Measurements from ENCODE around the gene CAB39. TPM values are rescaled to one million over a fixed set of nuclear protein-coding genes. Genes with fewer than 3 reads are reported as not detected.

Gene CAB39
- total and polyA plus RNA-seq, 2 donors (not counting 1 experiment from before 2014, with no cell fraction given) = 51.1 to 72.3 TPM

GRCh38 chr2:230779126-230779525 is 66.5 kb downstream of the CAB39 start:
- H3K9ac ChIP-seq (ENCODE audit: insufficient read depth, low read length) = no peak overlapping the region
- TF ChIP-seq CTCF (conservative IDR thresholded peaks at IDR 0.05 in 1 of 2, IDR thresholded peaks at IDR 0.05 in 1 of 2; ENCODE audit: low read depth in 1 of 2, low read length in 2 of 2) (no peak), EZH2 (IDR thresholded peaks at IDR 0.05; ENCODE audit: low read length, missing control alignments) (no peak)
- H3K4me3 ChIP-seq (replicated peaks in 1 of 4; ENCODE audit: control extremely low read depth in 1 of 4, insufficient read depth in 1 of 4, low read depth in 3 of 4, low read length in 4 of 4) = no peak overlapping the region
- H3K4me1 ChIP-seq (ENCODE audit: control insufficient read depth, extremely low read depth, insufficient read depth, low read length) = peaks cover 11% of the 10 kb centered on the region
- no peak overlapping the region for H2AFZ ChIP-seq (ENCODE audit: low read length)
- DNase-seq (ENCODE audit: low read depth in 2 of 2) = no peak
- peak overlapping the region; percentile 0 for H3K27ac ChIP-seq (ENCODE audit: insufficient read depth, low read length)
- H4K20me1 ChIP-seq (ENCODE audit: control insufficient read depth, extremely low read depth, insufficient read depth, low read length) = no peaks in the 10 kb centered on the region
- no peak overlapping the region for H3K4me2 ChIP-seq (ENCODE audit: extremely low read depth, insufficient read depth, low read length)
- H3K79me2 ChIP-seq (ENCODE audit: control insufficient read depth, insufficient read depth, low read length) = peaks cover 65% of the 10 kb centered on the region
- no peaks in the 10 kb centered on the region for H3K9me3 ChIP-seq (ENCODE audit: control insufficient read depth, insufficient read depth, low read depth, low read length)
- peaks cover 1% of the 10 kb centered on the region for H3K36me3 ChIP-seq (ENCODE audit: control insufficient read depth, insufficient read depth, low read length)
- H3K27me3 ChIP-seq (ENCODE audit: control insufficient read depth, insufficient read depth, low read length) = no peaks in the 10 kb centered on the region

GRCh38 chr2:230779607-230780006 is 67.0 kb downstream of the CAB39 start:
- Histone ChIP-seq H3K9me3 (ENCODE audit: control insufficient read depth, insufficient read depth, low read depth, low read length) (no peaks in the 10 kb centered on the region), H3K4me3 (replicated peaks in 1 of 4; ENCODE audit: control extremely low read depth in 1 of 4, insufficient read depth in 1 of 4, low read depth in 3 of 4, low read length in 4 of 4) (no peak overlapping the region), H4K20me1 (ENCODE audit: control insufficient read depth, extremely low read depth, insufficient read depth, low read length) (no peaks in the 10 kb centered on the region), H3K9ac (ENCODE audit: insufficient read depth, low read length) (no peak overlapping the region), H3K79me2 (ENCODE audit: control insufficient read depth, insufficient read depth, low read length) (peaks cover 68% of the 10 kb centered on the region), H3K27me3 (ENCODE audit: control insufficient read depth, insufficient read depth, low read length) (no peaks in the 10 kb centered on the region), H3K36me3 (ENCODE audit: control insufficient read depth, insufficient read depth, low read length) (peaks cover 1% of the 10 kb centered on the region), H2AFZ (ENCODE audit: low read length) (no peak overlapping the region), H3K4me1 (ENCODE audit: control insufficient read depth, extremely low read depth, insufficient read depth, low read length) (peaks cover 8% of the 10 kb centered on the region), H3K4me2 (ENCODE audit: extremely low read depth, insufficient read depth, low read length) (no peak overlapping the region), H3K27ac (ENCODE audit: insufficient read depth, low read length) (peak overlapping the region; percentile 19)
- TF ChIP-seq EZH2 (IDR thresholded peaks at IDR 0.05; ENCODE audit: low read length, missing control alignments) (no peak), CTCF (conservative IDR thresholded peaks at IDR 0.05 in 1 of 2, IDR thresholded peaks at IDR 0.05 in 1 of 2; ENCODE audit: low read depth in 1 of 2, low read length in 2 of 2) (no peak)
- no peak for DNase-seq (ENCODE audit: low read depth in 2 of 2)

- no peak for TF ChIP-seq CTCF (conservative IDR thresholded peaks at IDR 0.05 in 1 of 2, IDR thresholded peaks at IDR 0.05 in 1 of 2; ENCODE audit: low read depth in 1 of 2, low read length in 2 of 2)
- no peak for TF ChIP-seq EZH2 (IDR thresholded peaks at IDR 0.05; ENCODE audit: low read length, missing control alignments)
- H3K4me3 ChIP-seq (replicated peaks in 1 of 4; ENCODE audit: control extremely low read depth in 1 of 4, insufficient read depth in 1 of 4, low read depth in 3 of 4, low read length in 4 of 4) = no peak overlapping the region
- peaks cover 63% of the 10 kb centered on the region for H3K79me2 ChIP-seq (ENCODE audit: control insufficient read depth, insufficient read depth, low read length)
- peaks cover 1% of the 10 kb centered on the region for H3K36me3 ChIP-seq (ENCODE audit: control insufficient read depth, insufficient read depth, low read length)
- H3K4me2 ChIP-seq (ENCODE audit: extremely low read depth, insufficient read depth, low read length) = no peak overlapping the region
- DNase-seq (ENCODE audit: low read depth in 2 of 2) = peak in 1 of 2 donors; percentile 78
- H2AFZ ChIP-seq (ENCODE audit: low read length) = no peak overlapping the region
- no peaks in the 10 kb centered on the region for H4K20me1 ChIP-seq (ENCODE audit: control insufficient read depth, extremely low read depth, insufficient read depth, low read length)
- H3K27me3 ChIP-seq (ENCODE audit: control insufficient read depth, insufficient read depth, low read length) = no peaks in the 10 kb centered on the region
- H3K4me1 ChIP-seq (ENCODE audit: control insufficient read depth, extremely low read depth, insufficient read depth, low read length) = peaks cover 6% of the 10 kb centered on the region
- no peak overlapping the region for H3K9ac ChIP-seq (ENCODE audit: insufficient read depth, low read length)
- no peak overlapping the region for H3K27ac ChIP-seq (ENCODE audit: insufficient read depth, low read length)
- H3K9me3 ChIP-seq (ENCODE audit: control insufficient read depth, insufficient read depth, low read depth, low read length) = no peaks in the 10 kb centered on the region
Measured at GRCh38 chr2:230781130-230781797, 68.6 kb downstream of the CAB39 start.

Measured in fibroblast of lung (primary cell).